Loucy (cell line): ENCODE results near the gene SMTN.
"Not testable (repeated sequence)": the region's sequence is repeated elsewhere in the genome, so short reads cannot be mapped to it uniquely, and the experiment has no call there.

Experiments used
- H2AFZ ChIP-seq: fragments of 200-600 bp; sonication (generic); 2 replicates; pipeline ENCODE4 v1.6.0; 2016; ENCODE audit warnings: antibody characterized with exemption, mild to moderate bottlenecking, low read length, moderate library complexity
- H3F3A ChIP-seq: fragments of 200-600 bp; 2 replicates; pipeline ENCODE4 v1.6.0; 2016; ENCODE audit warnings: antibody characterized with exemption, low read depth, mild to moderate bottlenecking
- H3K27me3 ChIP-seq: fragments of 200-600 bp; sonication (generic); 2 replicates; pipeline ENCODE4 v1.6.1; 2014; ENCODE audit warnings: low read length, mild to moderate bottlenecking; ENCODE audit not compliant: insufficient read depth, poor library complexity, severe bottlenecking
- H3K36me3 ChIP-seq: fragments of 200-600 bp; sonication (generic); 2 replicates; pipeline ENCODE4 v1.6.1; 2016; ENCODE audit warnings: low read length; ENCODE audit not compliant: insufficient read depth
- H3K4me1 ChIP-seq: fragments of 200-600 bp; sonication (generic); 2 replicates; pipeline ENCODE4 v1.5.1; 2014; ENCODE audit warnings: low read length, mild to moderate bottlenecking; ENCODE audit not compliant: insufficient read depth, poor library complexity, severe bottlenecking
- H3K4me2 ChIP-seq: fragments of 200-600 bp; sonication (generic); 2 replicates; pipeline ENCODE4 v1.6.0; 2014; ENCODE audit warnings: antibody characterized with exemption, low read length, low read depth, mild to moderate bottlenecking; ENCODE audit not compliant: poor library complexity, severe bottlenecking
- H3K4me3 ChIP-seq: fragments of 200-600 bp; sonication (generic); 2 replicates; pipeline ENCODE4 v1.5.1; 2014; ENCODE audit warnings: low read length, mild to moderate bottlenecking, mixed read lengths; ENCODE audit not compliant: poor library complexity, severe bottlenecking
- H3K79me2 ChIP-seq: fragments of 200-600 bp; sonication (generic); 2 replicates; pipeline ENCODE4 v1.6.1; 2014; ENCODE audit warnings: low read length; ENCODE audit not compliant: insufficient read depth
- H3K9ac ChIP-seq: fragments of 200-600 bp; sonication (generic); 2 replicates; pipeline ENCODE4 v1.6.0; 2014; ENCODE audit warnings: mild to moderate bottlenecking, low read depth, low read length, moderate library complexity; ENCODE audit not compliant: poor library complexity, severe bottlenecking
- H3K9me2 ChIP-seq: fragments of 200-600 bp; sonication (generic); replicated peaks from 2 replicates; pipeline ENCODE4 v1.6.1; 2016; ENCODE audit warnings: low read depth, low read length, mixed read lengths
- H3K9me3 ChIP-seq: fragments of 200-600 bp; sonication (generic); 2 replicates; pipeline ENCODE4 v1.6.1; 2014; ENCODE audit warnings: mild to moderate bottlenecking, antibody characterized with exemption, low read length, low read depth; ENCODE audit not compliant: insufficient read depth
- H4K20me1 ChIP-seq: fragments of 200-600 bp; sonication (generic); 2 replicates; pipeline ENCODE4 v1.6.0; 2014; ENCODE audit warnings: antibody characterized with exemption, low read length, mild to moderate bottlenecking; ENCODE audit not compliant: insufficient read depth, poor library complexity, severe bottlenecking
- EZH2phosphoT487 ChIP-seq: fragments of 200-600 bp; IDR thresholded peaks from 2 replicates; pipeline ENCODE4 v1.6.1; 2018; ENCODE audit warnings: antibody characterized with exemption, mild to moderate bottlenecking, moderate library complexity, borderline replicate concordance
- TF ChIP-seq, protein P1 (sequence below): fragments of 200-600 bp; sonication (generic); conservative IDR thresholded peaks from 2 replicates; pipeline ENCODE4 v1.5.1; 2014; ENCODE audit warnings: mild to moderate bottlenecking, antibody characterized with exemption, low read length

The SMTN gene

GRCh38 chr22:31075961-31076360 is 5.2 kb upstream of the SMTN start:
- Histone ChIP-seq H3K36me3 (no peaks in the 10 kb centered on the region), H3F3A (no peaks in the 10 kb centered on the region), H3K4me1 (no peaks in the 10 kb centered on the region), H3K9me3 (no peaks in the 10 kb centered on the region), H3K4me2 (no peak overlapping the region), H3K27me3 (no peaks in the 10 kb centered on the region), H3K9me2 (no peaks in the 10 kb centered on the region), H3K9ac (no peak overlapping the region), H2AFZ (no peak overlapping the region), H4K20me1 (no peaks in the 10 kb centered on the region), H3K79me2 (no peaks in the 10 kb centered on the region), H3K4me3 (no peak overlapping the region)
- TF ChIP-seq EZH2phosphoT487 = no peak
- TF ChIP-seq, protein P1, sequence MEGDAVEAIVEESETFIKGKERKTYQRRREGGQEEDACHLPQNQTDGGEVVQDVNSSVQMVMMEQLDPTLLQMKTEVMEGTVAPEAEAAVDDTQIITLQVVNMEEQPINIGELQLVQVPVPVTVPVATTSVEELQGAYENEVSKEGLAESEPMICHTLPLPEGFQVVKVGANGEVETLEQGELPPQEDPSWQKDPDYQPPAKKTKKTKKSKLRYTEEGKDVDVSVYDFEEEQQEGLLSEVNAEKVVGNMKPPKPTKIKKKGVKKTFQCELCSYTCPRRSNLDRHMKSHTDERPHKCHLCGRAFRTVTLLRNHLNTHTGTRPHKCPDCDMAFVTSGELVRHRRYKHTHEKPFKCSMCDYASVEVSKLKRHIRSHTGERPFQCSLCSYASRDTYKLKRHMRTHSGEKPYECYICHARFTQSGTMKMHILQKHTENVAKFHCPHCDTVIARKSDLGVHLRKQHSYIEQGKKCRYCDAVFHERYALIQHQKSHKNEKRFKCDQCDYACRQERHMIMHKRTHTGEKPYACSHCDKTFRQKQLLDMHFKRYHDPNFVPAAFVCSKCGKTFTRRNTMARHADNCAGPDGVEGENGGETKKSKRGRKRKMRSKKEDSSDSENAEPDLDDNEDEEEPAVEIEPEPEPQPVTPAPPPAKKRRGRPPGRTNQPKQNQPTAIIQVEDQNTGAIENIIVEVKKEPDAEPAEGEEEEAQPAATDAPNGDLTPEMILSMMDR = no peak

- TF ChIP-seq EZH2phosphoT487 = no peak
- TF ChIP-seq, protein P1 = no peak
- no peaks in the 10 kb centered on the region for H3K9me2 ChIP-seq
- peaks cover 13% of the 10 kb centered on the region for H4K20me1 ChIP-seq
These were observed 3.4 kb upstream of the SMTN start for GRCh38 chr22:31077681-31078080.

DNA sequence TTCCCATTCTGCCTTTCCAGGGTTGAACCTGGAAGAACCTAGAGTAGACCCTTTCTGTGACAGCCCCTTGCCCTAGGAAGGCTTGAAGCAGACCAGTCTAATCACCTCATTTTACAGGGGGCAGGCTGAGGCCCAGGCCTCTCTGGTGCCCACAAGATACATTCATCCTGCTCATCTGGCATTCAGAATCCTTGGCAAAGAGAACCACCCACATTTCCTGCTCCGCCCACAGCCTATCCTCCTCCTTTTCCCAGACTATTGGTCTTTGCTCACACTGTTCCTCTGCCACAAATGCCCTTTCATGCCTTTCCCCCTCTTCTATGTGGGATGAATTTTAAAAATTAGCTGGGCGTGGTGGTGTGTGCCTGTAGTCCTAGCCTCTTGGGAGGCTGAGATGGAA is 2.7 kb upstream of the SMTN start:
- H3K27me3 ChIP-seq, H3K36me3 ChIP-seq, H3K4me2 ChIP-seq, H3K4me3 ChIP-seq, H3K9me2 ChIP-seq, H3K9ac ChIP-seq, H3K9me3 ChIP-seq, H3F3A ChIP-seq, H2AFZ ChIP-seq: not testable (repeated sequence)
- Histone ChIP-seq H3K79me2 (peaks cover 21% of the 10 kb centered on the region), H3K4me1 (peaks cover 18% of the 10 kb centered on the region), H4K20me1 (peaks cover 18% of the 10 kb centered on the region)

More at GRCh38 chr22:31077681-31078080, 3.4 kb upstream of the SMTN start:
- Histone ChIP-seq H3K9ac (no peak overlapping the region), H3K79me2 (peaks cover 14% of the 10 kb centered on the region), H3K4me1 (peaks cover 11% of the 10 kb centered on the region), H2AFZ (no peak overlapping the region), H3K9me3 (no peaks in the 10 kb centered on the region), H3K36me3 (no peaks in the 10 kb centered on the region), H3K4me3 (no peak overlapping the region), H3K4me2 (no peak overlapping the region), H3K27me3 (no peaks in the 10 kb centered on the region), H3F3A (no peaks in the 10 kb centered on the region)

DNA sequence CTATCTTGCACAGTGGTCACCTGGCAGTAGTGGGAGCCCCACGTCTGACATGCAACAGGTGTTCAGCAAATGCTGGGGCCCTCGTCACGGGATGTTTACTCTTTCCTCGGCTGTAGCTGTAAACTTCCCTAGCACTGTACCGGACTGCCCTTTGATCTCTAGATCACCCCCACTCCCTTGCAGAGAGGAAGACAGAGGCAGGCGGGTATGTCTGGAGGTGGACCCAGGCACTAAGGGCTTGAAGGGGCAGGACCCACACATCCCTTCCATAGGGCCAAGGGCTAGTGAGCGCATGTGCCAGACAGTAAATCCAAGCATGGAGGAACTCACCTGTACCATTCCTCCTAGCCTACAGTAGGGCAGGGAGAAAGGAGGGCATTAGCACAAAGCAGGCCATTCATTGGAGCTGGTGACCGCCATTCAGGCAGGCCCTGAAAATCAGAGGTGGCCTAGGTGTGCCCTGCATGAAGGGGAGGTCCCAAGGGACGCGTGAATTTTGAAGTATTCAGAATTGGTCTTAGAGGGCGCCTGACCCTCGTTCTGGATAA is 1.9 kb upstream of the SMTN start:
- Histone ChIP-seq H3K4me2 (no peak overlapping the region), H3K4me3 (no peak overlapping the region), H2AFZ (no peak overlapping the region), H3K36me3 (no peaks in the 10 kb centered on the region), H3F3A (no peaks in the 10 kb centered on the region), H3K4me1 (peaks cover 24% of the 10 kb centered on the region), H3K9me3 (no peaks in the 10 kb centered on the region), H3K9me2 (no peaks in the 10 kb centered on the region), H3K27me3 (no peaks in the 10 kb centered on the region), H4K20me1 (peaks cover 18% of the 10 kb centered on the region), H3K9ac (no peak overlapping the region), H3K79me2 (peaks cover 29% of the 10 kb centered on the region)
- TF ChIP-seq EZH2phosphoT487 = no peak
- TF ChIP-seq, protein P1 = no peak
